Measurements from ENCODE around the gene PODXL2. TPM values are rescaled to one million over a fixed set of nuclear protein-coding genes. Genes with fewer than 3 reads are reported as not detected.

The PODXL2 gene
- total RNA-seq, 2 donors from 2014 or later = 0.69 to 1.4 TPM

DNA sequence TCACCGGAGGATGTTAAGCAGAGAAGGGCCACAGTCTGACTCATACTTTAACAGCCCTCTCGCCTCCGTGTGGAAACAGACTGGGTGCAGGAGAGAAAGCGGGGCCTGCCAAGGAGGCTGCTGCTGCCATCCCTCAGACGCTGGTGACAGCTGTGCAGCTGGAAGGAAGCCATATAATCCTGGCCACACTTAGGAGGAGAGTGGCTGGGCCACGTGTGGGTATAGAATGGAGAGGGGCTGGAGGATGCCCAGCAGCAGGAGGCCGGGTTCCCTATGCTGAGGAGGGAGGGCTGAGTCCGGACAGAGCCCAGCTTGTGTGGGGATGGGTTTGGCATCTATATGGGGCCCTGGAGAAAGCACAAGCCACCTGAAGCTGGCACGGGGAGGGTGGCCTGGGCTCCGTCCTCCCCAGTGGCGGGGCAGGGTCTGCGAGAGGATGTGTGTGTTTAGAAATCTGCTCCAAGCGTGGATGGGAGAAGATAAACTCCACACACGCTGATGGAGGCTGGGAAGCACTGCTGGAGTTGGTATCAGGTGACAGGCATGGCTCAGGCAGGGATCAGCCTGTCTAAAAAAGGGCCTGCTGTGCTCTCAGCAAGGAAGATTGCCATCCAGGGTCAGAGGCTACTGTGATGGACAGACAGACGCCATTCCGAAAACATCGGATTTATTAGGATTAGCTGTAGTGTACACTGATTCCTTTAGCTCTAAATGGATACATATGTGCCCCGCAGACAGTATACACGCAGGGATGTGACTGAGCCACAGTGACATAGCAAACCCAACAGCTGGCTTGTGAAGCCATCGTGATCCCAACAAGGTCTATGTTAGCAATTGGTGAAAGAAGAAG is 59.7 kb downstream of the PODXL2 start:
- Mint-ChIP-seq H3K9me3 (no peaks in the 10 kb centered on the region), H3K36me3 (ENCODE audit: low read depth) (no peaks in the 10 kb centered on the region), H3K27me3 (no peaks in the 10 kb centered on the region), H3K4me1 (no peaks in the 10 kb centered on the region), H3K4me3 (no peak overlapping the region), H3K27ac (no peak overlapping the region)
- no peak for ATAC-seq (replicated peaks)

DNA sequence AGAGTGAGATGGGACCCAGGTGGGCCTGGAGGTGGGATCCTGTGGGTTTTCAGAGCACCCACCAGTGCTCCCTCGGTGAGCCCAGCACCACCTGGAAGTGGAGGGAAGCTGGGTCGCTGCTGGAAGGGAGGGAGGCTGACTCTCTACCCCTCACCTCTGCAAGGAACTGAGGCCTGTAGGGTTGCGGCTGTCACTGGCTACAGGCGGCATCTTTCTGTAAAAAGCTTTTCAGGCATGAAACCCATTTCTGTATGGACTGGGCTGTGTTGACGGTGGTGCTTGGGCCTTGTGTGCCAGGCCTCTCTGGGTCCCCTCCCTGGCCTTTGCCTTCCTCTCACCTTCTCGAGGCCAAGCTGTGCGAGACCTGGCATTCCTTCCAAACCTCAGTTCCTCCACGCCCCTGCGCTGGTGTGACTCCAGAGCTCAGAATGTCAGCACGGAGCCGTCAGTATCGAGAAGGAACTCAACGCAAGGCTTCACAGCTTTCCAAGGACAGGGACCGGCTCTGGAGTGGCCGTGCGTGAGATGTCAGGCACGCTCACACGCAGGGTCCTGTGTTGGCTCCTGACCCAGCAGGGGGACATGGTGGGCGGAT is 60.4 kb downstream of the PODXL2 start:
- H3K27me3 Mint-ChIP-seq = no peaks in the 10 kb centered on the region
- no peaks in the 10 kb centered on the region for H3K9me3 Mint-ChIP-seq
- H3K4me3 Mint-ChIP-seq = no peak overlapping the region
- ATAC-seq (replicated peaks) = no peak
- H3K27ac Mint-ChIP-seq = no peak overlapping the region
- no peaks in the 10 kb centered on the region for H3K4me1 Mint-ChIP-seq
- H3K36me3 Mint-ChIP-seq (ENCODE audit: low read depth) = no peaks in the 10 kb centered on the region

GRCh38 chr3:127690106-127690505 is 61.1 kb downstream of the PODXL2 start:
- Mint-ChIP-seq H3K4me3 (no peak overlapping the region), H3K27ac (no peak overlapping the region), H3K27me3 (no peaks in the 10 kb centered on the region), H3K9me3 (no peaks in the 10 kb centered on the region), H3K4me1 (no peaks in the 10 kb centered on the region), H3K36me3 (ENCODE audit: low read depth) (no peaks in the 10 kb centered on the region)
- no peak for ATAC-seq (replicated peaks)

DNA sequence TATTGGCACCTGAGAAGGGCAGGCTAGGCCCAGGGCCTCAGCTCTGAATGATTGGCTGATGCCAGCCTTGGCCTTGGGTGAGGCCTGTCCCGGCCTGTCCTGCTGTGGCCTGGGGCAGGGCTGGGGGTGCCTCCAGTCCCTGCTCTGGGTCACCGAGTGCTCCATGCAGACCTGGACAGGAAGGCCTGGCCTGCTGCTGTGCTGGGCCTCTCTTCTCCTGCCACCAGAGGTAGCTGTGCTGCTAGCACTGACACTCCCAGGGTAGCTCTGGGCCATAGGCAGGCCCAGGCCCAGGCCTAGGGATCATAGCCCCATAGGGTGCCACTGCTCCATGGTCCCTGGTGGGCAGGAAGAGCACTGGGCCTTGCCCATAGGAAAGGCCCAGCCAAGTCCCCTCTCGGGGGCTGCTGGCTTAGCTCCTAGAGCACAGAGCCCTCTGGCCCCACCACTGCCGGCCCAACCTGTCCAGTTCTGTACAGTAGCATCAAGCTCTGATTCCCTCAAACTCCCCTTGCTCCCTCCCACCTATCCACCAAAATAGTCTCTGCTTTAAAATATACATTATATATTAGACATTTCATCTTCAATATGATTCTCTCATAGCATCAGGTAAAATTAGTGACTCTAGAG is 62.0 kb downstream of the PODXL2 start:
- no peak overlapping the region for H3K4me3 Mint-ChIP-seq
- ATAC-seq (replicated peaks) = peak; percentile 34
- H3K27me3 Mint-ChIP-seq = no peaks in the 10 kb centered on the region
- H3K9me3 Mint-ChIP-seq = no peaks in the 10 kb centered on the region
- no peaks in the 10 kb centered on the region for H3K36me3 Mint-ChIP-seq (ENCODE audit: low read depth)
- no peaks in the 10 kb centered on the region for H3K4me1 Mint-ChIP-seq
- H3K27ac Mint-ChIP-seq = no peak overlapping the region

DNA sequence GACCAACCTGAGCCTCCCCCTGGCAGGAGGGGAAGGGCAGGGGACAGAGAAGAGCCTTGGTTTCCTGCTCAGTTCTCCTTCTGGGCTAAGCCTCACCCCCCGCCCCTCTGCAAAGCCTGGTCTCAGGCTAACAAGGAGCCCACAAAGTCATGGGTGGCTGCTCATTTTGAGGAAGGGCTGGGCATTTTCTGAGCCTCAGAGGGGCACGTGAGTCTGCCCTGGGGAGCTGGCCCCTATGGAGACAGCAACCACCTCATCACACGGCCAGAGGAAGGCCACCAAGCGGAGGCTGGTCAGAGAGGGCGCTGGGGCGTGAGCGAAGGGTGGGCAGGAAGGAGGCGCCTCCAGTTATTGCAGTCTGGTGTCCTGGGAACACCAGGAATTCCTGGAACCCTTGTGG is 62.5 kb downstream of the PODXL2 start:
- H3K27ac Mint-ChIP-seq = no peak overlapping the region
- no peaks in the 10 kb centered on the region for H3K36me3 Mint-ChIP-seq (ENCODE audit: low read depth)

GRCh38 chr3:127691974-127692373 is 63.0 kb downstream of the PODXL2 start:
- no peak overlapping the region for H3K27ac Mint-ChIP-seq
- no peak for ATAC-seq (replicated peaks)
- no peaks in the 10 kb centered on the region for H3K4me1 Mint-ChIP-seq
- H3K4me3 Mint-ChIP-seq = no peak overlapping the region
- no peaks in the 10 kb centered on the region for H3K27me3 Mint-ChIP-seq
- H3K36me3 Mint-ChIP-seq (ENCODE audit: low read depth) = no peaks in the 10 kb centered on the region
- H3K9me3 Mint-ChIP-seq = no peaks in the 10 kb centered on the region

More for the DNA sequence above, 62.5 kb downstream of the PODXL2 start:
- Mint-ChIP-seq H3K4me3 (no peak overlapping the region), H3K27me3 (no peaks in the 10 kb centered on the region), H3K4me1 (no peaks in the 10 kb centered on the region), H3K9me3 (no peaks in the 10 kb centered on the region)
- ATAC-seq (replicated peaks) = no peak

DNA sequence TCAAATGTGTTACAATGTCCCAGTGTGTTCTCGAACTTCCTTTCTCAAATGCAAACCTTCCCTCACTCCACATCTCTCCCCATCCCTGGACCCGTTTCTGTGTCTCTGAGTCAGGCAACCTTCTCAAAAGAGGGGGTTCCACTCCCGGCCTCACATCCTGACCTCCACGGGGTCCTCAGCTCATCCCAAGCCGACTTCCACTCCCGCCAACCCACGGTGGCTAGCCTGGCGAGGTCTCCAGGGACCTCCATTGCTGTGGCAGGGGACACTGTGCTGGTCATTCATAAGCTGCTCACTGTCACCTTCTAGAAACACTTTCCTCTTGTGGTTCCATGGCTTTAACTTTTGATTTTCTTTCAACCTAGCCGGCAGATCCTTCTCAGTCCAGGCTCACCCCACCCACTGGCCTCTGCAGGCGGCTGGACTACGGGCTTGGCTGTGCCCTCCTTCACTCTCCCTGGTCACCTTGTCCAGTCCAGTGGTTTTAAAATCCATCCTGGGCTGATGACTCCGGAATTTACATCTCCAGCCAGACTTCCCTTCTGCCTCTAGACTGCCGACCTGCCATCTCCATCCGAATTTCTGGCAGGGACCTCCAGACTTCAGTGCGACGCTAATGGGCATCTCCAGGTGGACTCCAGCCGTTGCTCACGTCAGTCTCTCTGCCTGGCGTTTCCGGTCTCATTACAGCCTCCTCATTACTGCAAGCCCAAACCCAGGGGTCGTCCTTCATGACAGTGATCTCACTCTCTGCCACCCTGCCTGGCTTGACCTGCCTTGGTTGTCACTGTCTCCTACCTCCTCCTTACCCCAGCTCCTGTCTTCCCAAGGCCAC is 63.7 kb downstream of the PODXL2 start:
- Mint-ChIP-seq H3K4me1 (no peaks in the 10 kb centered on the region), H3K36me3 (ENCODE audit: low read depth) (no peaks in the 10 kb centered on the region), H3K9me3 (no peaks in the 10 kb centered on the region), H3K27ac (no peak overlapping the region), H3K27me3 (no peaks in the 10 kb centered on the region), H3K4me3 (no peak overlapping the region)
- no peak for ATAC-seq (replicated peaks)

DNA sequence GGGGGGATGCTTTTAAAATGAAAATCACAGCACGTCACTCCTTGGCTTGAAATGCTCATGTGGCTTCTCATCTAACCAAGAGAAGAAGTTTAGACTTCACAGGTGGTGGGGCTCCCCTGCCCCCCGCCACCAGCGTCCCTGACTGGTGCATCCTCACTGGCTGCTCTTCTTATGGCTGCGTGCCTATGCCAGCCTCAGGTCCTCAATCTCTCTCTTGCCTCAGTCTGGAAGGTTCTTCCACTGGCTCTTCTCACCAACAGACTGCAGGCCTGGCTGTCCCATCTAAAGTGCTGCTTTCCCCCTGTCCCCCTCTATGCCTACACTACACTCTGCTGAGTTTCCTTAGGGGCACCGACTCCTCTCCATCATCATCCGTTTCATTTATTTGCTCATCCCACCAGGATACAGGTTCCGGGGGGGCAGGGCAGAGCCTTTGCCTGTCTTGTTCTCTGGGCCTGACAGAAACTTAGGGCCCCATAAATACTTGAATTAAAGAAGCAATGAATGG is 64.4 kb downstream of the PODXL2 start:
- Mint-ChIP-seq H3K9me3 (no peaks in the 10 kb centered on the region), H3K36me3 (ENCODE audit: low read depth) (no peaks in the 10 kb centered on the region), H3K4me1 (no peaks in the 10 kb centered on the region), H3K27ac (no peak overlapping the region), H3K4me3 (no peak overlapping the region), H3K27me3 (no peaks in the 10 kb centered on the region)
- no peak for ATAC-seq (replicated peaks)

DNA sequence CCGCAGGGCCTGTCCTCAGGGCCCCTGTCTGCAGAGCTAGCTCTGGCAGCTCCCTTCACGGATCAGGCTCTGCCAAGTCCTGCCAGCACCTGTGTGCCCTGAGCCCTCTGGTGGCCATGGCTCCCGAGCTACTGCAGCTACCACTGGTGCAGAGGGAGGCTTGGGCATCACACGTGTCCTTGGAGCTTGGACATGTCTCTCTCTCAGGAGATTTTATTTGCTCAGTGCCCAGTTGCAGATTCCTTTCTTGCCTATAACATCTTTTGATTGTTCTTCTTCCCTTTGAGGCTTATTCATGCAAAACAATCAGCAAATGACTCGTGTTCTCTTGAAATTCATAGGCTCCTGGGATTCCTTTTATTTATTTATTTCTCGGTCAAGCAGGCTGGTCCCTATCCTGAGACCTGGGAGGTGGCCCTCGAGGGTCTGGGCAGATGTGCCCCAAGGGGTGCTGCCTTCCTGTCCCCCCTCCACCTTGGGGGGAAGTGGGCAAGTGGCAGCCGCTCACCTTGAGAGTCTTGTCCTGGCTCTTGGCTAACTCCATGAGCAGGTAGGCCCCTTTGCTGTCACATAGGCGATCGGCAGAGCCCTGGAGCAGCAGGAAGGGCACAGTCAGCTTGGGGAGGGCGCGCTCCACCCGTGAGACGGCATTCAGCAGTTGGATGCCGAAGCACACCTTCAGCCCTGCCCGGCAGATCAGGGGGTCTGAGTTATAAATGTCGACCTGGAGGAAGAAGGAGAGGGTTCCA is 65.7 kb downstream of the PODXL2 start:
- no peaks in the 10 kb centered on the region for H3K36me3 Mint-ChIP-seq (ENCODE audit: low read depth)
- no peak overlapping the region for H3K27ac Mint-ChIP-seq
- ATAC-seq (replicated peaks) = peak; percentile 76
- H3K27me3 Mint-ChIP-seq = no peaks in the 10 kb centered on the region
- no peaks in the 10 kb centered on the region for H3K4me1 Mint-ChIP-seq
- H3K9me3 Mint-ChIP-seq = no peaks in the 10 kb centered on the region
- H3K4me3 Mint-ChIP-seq = no peak overlapping the region

GRCh38 chr3:127697551-127698240 is 68.7 kb downstream of the PODXL2 start:
- peak; percentile 82 for ATAC-seq (replicated peaks)
- H3K27ac Mint-ChIP-seq = no peak overlapping the region
- H3K9me3 Mint-ChIP-seq = no peaks in the 10 kb centered on the region
- no peaks in the 10 kb centered on the region for H3K27me3 Mint-ChIP-seq
- no peak overlapping the region for H3K4me3 Mint-ChIP-seq
- H3K36me3 Mint-ChIP-seq (ENCODE audit: low read depth) = no peaks in the 10 kb centered on the region
- no peaks in the 10 kb centered on the region for H3K4me1 Mint-ChIP-seq

- H3K36me3 Mint-ChIP-seq (ENCODE audit: low read depth) = no peaks in the 10 kb centered on the region
- no peak overlapping the region for H3K4me3 Mint-ChIP-seq
- H3K27me3 Mint-ChIP-seq = no peaks in the 10 kb centered on the region
- H3K4me1 Mint-ChIP-seq = no peaks in the 10 kb centered on the region
- no peak overlapping the region for H3K27ac Mint-ChIP-seq
- ATAC-seq (replicated peaks) = no peak
- no peaks in the 10 kb centered on the region for H3K9me3 Mint-ChIP-seq
These were observed 69.3 kb downstream of the PODXL2 start for GRCh38 chr3:127698286-127698685.

- Mint-ChIP-seq H3K27me3 (no peaks in the 10 kb centered on the region), H3K27ac (no peak overlapping the region), H3K4me1 (no peaks in the 10 kb centered on the region), H3K4me3 (no peak overlapping the region), H3K36me3 (ENCODE audit: low read depth) (no peaks in the 10 kb centered on the region), H3K9me3 (no peaks in the 10 kb centered on the region)
- ATAC-seq (replicated peaks) = no peak
These were observed 69.9 kb downstream of the PODXL2 start for GRCh38 chr3:127698691-127699415.
